Neutrophil (primary cell): Measurements from ENCODE around the gene PLAGL2.

Experiments
- H3K27ac ChIP-seq: fragments of 200-600 bp; sonication (generic); 2 replicates; pipeline ENCODE4 v1.5.1; 2016; ENCODE audit warnings: mild to moderate bottlenecking, moderate library complexity
- H3K27me3 ChIP-seq: fragments of 200-600 bp; sonication (generic); 2 replicates; pipeline ENCODE4 v1.6.0; 2016; ENCODE audit warnings: mild to moderate bottlenecking
- H3K36me3 ChIP-seq: fragments of 200-600 bp; sonication (generic); 2 replicates; pipeline ENCODE4 v1.5.1; 2017
- H3K4me1 ChIP-seq, 2 experiments: fragments of 200-600 bp in 1 of 2; sonication (generic) in 1 of 2; 1 replicate in 1 of 2; 2 replicates in 1 of 2; pipeline versions ENCODE4 v1.5.1 to v1.6.1; 2013 to 2016; ENCODE audit warnings: low read depth in 1 of 2, low read length in 1 of 2, mild to moderate bottlenecking in 1 of 2, moderate library complexity in 1 of 2; ENCODE audit not compliant: control insufficient read depth in 1 of 2, insufficient read depth in 1 of 2
- H3K4me3 ChIP-seq, 2 experiments: fragments of 200-600 bp in 1 of 2; sonication (generic) in 1 of 2; 1 replicate in 1 of 2; 2 replicates in 1 of 2; pipeline ENCODE4 v1.5.1; 2013 to 2016; ENCODE audit warnings: low read depth in 1 of 2, low read length in 1 of 2, mild to moderate bottlenecking in 1 of 2, moderate library complexity in 1 of 2
- H3K9me3 ChIP-seq: fragments of 200-600 bp; sonication (generic); 2 replicates; pipeline ENCODE4 v1.5.1; 2016
- CTCF ChIP-seq: fragments of 200-600 bp; sonication (generic); IDR thresholded peaks from 2 replicates; pipeline ENCODE4 v1.5.1; 2016; ENCODE audit warnings: antibody characterized with exemption

Gene PLAGL2

DNA sequence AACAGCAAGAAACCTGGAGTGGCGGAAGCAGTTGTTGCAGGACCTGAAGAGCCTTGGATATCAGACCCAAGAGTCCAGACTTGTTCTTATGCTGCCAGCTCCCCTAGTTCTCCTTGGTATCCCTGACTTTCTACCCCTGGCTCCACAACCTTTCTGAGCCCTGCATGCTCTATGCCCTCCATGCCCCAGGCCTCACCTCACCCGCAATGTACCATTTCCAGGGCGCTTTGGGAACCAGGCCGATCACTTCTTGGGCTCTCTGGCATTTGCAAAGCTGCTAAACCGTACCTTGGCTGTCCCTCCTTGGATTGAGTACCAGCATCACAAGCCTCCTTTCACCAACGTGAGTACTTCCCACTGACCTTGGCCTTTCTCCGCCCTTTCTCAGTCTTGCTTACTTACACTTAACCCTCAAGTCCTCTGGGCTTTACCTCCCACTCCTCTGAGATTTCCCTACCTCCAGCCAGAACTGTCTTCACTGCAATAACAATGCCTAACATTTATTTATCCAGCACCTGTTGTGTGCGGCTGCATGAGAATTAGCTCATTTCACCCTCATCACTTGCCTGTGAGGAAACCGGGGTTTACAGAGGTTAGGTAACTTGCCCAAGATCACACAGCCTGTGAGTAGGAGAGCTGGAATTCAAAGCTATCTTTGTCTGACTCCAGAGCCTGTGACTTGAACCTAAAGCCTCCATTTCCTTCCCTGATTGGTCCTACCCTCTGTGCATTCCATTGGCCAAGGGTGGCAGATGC lies 2.5 kb upstream of the PLAGL2 start:
- Histone ChIP-seq H3K9me3 (no peaks in the 10 kb centered on the region), H3K36me3 (peaks cover 9% of the 10 kb centered on the region), H3K4me3 (no peak overlapping the region), H3K27ac (peak overlapping the region; percentile 54), H3K4me1 (peaks cover 50 to 51% of the 10 kb centered on the region in 2 experiments), H3K27me3 (no peaks in the 10 kb centered on the region)
- TF ChIP-seq CTCF, result no peak

GRCh38 chr20:32208499-32209154 lies 1.1 kb upstream of the PLAGL2 start:
- Histone ChIP-seq H3K27me3 (no peaks in the 10 kb centered on the region), H3K27ac (peak overlapping the region; percentile 87), H3K4me1 (peaks cover 64 to 65% of the 10 kb centered on the region in 2 experiments), H3K4me3 (peak overlapping the region in 1 of 2 experiments; percentile 89), H3K36me3 (peaks cover 5% of the 10 kb centered on the region), H3K9me3 (no peaks in the 10 kb centered on the region)
- TF ChIP-seq CTCF, result no peak

DNA sequence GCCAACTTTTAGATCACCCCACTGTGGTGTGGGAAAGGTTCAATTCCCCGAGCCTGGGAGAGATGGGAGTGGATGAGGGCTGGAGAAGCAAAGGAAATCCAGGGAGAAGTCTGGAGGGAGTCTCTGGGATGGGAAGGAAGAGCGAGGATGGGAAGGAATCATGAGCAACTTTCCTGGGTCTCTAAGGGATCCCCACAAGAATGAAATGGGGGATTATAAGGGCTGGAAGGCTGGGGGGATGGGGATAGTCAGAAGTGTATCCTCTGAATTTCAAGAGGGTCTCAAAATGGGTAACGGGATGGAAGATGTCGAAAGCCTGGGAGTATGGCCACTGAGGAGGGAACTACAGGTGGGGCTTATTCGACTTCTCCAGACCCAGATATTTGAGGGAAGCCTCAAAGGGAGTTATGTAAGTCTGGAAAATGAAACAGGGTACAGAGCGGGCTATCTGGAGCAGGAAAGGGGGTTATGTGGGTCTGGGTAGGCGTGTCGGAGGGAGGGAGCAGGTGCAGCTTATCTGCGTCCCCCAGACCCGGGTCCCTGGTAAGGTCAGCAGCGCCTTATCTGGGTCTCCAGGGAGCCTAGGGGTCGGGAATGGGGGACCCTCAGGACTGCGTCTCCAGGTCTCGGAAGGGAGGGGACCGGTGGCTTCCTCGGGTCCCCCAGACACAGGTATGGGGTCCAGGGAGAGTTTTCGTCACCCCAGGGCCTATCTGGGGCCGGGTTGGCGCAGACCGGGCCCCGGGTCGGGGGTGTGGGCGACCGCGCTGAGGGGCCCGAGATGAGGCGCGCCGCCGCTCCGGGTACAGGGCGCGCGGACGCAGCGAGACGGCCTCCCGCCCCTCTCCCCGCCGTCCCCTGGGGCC lies 550 bp downstream of the PLAGL2 start:
- Histone ChIP-seq H3K27ac (peak overlapping the region; percentile 87), H3K4me1 (peaks cover 81% of the 10 kb centered on the region in 2 experiments), H3K4me3 (peak overlapping the region; percentile 86 to 89), H3K9me3 (no peaks in the 10 kb centered on the region), H3K27me3 (no peaks in the 10 kb centered on the region), H3K36me3 (peaks cover 5% of the 10 kb centered on the region)
- TF ChIP-seq CTCF, result no peak

DNA sequence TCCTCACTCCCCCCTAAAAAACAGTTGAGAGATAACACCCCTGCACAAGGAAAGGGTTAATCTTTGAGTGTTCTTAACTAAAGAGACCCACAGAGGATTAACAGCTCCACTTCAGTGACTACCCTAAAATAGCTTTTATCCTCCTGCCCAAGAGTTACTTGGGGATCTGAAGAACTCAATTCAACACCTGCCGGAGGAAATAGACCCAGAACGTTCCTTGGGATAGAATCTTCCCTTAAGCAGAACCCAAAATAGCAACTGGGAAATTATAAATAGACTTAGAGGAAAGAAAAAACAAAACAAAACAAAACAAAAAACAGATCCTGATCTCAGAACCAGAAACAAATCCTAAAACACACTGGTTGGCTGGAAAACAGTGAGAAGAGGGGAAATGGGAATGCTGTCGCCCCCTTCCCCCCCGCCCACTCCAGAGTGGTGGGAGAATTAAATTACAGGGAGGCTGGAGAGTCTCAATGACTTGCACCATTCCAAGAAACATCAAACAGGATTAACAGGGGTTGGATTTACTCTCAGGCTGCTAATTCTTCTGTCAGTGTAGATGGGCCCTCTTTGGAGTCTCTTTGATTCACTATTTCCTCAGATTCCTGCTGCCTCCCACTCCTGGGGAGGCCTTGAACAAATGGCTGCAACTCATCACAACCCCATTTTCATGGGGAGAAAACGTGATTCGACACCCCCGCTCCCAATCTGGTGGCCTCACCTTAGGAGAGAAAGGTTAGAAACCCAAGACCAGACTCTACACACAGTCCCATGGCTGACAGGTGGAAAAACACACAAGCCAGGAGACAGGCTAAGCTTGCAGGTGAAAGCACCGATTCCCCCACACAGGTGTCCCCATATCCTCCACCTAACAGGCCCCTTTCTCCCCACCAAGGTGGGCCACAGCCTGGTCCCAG lies 1.4 kb downstream of the PLAGL2 start:
- Histone ChIP-seq H3K9me3 (no peaks in the 10 kb centered on the region), H3K4me1 (peaks cover 90% of the 10 kb centered on the region in 2 experiments), H3K4me3 (peak overlapping the region; percentile 86 to 89), H3K27ac (peak overlapping the region; percentile 87), H3K36me3 (peaks cover 8% of the 10 kb centered on the region), H3K27me3 (no peaks in the 10 kb centered on the region)
- TF ChIP-seq CTCF, result no peak
